Activated CD4-positive, alpha-beta T cell treated with anti-CD3 and anti-CD28 coated beads for 36 hours (primary cell): Measurements from ENCODE around the gene CARD14. TPM values are rescaled to one million over a fixed set of nuclear protein-coding genes. Genes with fewer than 3 reads are reported as not detected.
"Not testable (repeated sequence)": the region's sequence is repeated elsewhere in the genome, so short reads cannot be mapped to it uniquely, and the experiment has no call there.

Source experiments
- ATAC-seq: fragments of 200-7000 bp; cut with Tn5 transposase; one replicate; pipeline ENCODE4 v1.10.0; 2021; ENCODE audit warnings: mild to moderate bottlenecking, moderate library complexity
- CTCF ChIA-PET: fragments of 350-600 bp; sonication (Branson Sonifier 250); formaldehyde crosslinking; loops from one replicate; lab custom pipeline; 2021; ENCODE audit warnings: antibody characterized with exemption; lab: Charles Lee
- POLR2A ChIA-PET: fragments of 350-600 bp; sonication (Branson Sonifier 250); formaldehyde crosslinking; loops from one replicate; lab custom pipeline; 2021; ENCODE audit warnings: antibody characterized with exemption, inconsistent platforms; lab: Charles Lee
- DNase-seq: peaks from one replicate; pipeline ENCODE4 v3.0.0-alpha.2; 2020
- H3K27ac Mint-ChIP-seq: one replicate; pipeline ENCODE4 v1.8.0; 2021; ENCODE audit warnings: mixed read lengths
- H3K27me3 Mint-ChIP-seq: one replicate; pipeline ENCODE4 v1.8.0; 2021; ENCODE audit warnings: mixed read lengths
- H3K36me3 Mint-ChIP-seq: one replicate; pipeline ENCODE4 v1.8.0; 2021; ENCODE audit warnings: low read depth, mixed read lengths
- H3K4me1 Mint-ChIP-seq: one replicate; pipeline ENCODE4 v1.8.0; 2021; ENCODE audit warnings: mixed read lengths
- H3K4me3 Mint-ChIP-seq: one replicate; pipeline ENCODE4 v1.8.0; 2021; ENCODE audit warnings: mild to moderate bottlenecking, moderate library complexity, mixed read lengths
- H3K9me3 Mint-ChIP-seq: one replicate; pipeline ENCODE4 v1.8.0; 2021; ENCODE audit warnings: low read depth, mixed read lengths
- intact Hi-C, 2 experiments: fragments of 100-400 bp; cut with DNase I in 1 of 2; cut with micrococcal nuclease in 1 of 2; formaldehyde crosslinking; loops; one replicate each; pipeline versions ENCODE4 v1.14.2 to v1.15.1; 2022 to 2024; cut with DNase I, micrococcal nuclease
- total RNA-seq, 2 experiments: library from RNA; stranded (reverse); gene quantifications; one replicate each; pipeline ENCODE4 v1.2.3, GENCODE V29; 2021

CARD14 gene
- total RNA-seq, 2 experiments from 2014 or later, result not detected

DNA sequence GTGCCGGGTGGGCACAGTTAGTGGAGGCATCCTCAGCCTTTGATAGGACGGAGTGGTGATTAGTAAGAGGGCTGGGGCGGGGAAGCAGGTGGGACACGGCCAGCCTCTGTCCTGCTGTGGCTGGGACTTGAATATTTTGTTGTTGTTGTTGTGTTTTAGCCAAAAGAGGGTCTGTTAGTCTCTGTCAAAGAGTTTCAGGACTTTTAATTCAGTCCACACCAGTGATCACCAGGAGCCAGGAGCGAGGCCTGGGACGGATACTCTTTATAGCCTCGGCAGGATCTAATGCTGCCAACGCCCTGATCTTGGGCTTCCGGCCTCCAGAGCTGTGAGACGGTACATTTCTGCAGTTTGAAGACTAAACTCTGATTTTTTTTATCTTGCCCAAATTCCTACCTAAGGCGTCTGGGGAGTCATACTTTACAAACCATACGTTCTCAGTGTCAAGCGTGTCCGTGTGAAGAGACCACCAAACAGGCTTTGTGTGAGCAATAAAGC, 87.9 kb downstream of the CARD14 start:
- H3K9me3 Mint-ChIP-seq, result no peaks in the 10 kb centered on the region
- ATAC-seq (no peak), DNase-seq (no peak)
- peaks cover 82% of the 10 kb centered on the region for H3K4me1 Mint-ChIP-seq
- H3K27ac Mint-ChIP-seq, result peak overlapping the region; percentile 98
- peaks cover 4% of the 10 kb centered on the region for H3K36me3 Mint-ChIP-seq
- CTCF ChIA-PET, result no interaction called here
- intact Hi-C loops, result loop anchor here (1.0 to 10.0 kb wide), 5 partner anchors 38 to 635 kb away; partner anchors contain the start of gene CCDC40 (in 1 of the 2)
- peak overlapping the region; percentile 79 for H3K4me3 Mint-ChIP-seq
- H3K27me3 Mint-ChIP-seq, result no peaks in the 10 kb centered on the region
- POLR2A ChIA-PET, result no interaction called here

DNA sequence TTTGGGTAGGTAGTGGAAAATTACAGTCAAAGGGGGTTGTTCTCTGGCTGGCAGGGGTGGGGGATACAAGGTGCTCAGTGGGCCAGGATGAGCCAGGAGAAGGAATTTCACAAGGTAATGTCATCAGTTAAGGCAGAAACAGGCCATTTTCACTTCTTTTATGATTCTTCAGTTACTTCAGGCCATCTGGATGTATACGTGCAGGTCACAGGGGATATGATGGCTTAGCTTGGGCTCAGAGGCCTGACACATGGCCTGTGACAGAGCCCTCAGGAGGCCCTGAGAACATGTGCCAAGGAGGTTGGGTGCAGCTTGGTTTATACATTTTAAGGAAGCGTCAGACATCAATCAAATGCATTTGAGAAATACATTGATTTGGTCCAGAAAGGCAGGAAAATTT, 88.5 kb downstream of the CARD14 start:
- peak; percentile 21 for ATAC-seq
- H3K9me3 Mint-ChIP-seq, CTCF ChIA-PET, POLR2A ChIA-PET, H3K36me3 Mint-ChIP-seq, H3K27me3 Mint-ChIP-seq: not testable (repeated sequence)
- Mint-ChIP-seq H3K27ac (peak overlapping the region; percentile 98), H3K4me1 (peaks cover 81% of the 10 kb centered on the region), H3K4me3 (peak overlapping the region; percentile 79)
- DNase-seq, result peak; percentile 55
- intact Hi-C loops, result loop anchor here (1.0 to 10.0 kb wide), 5 partner anchors 39 to 634 kb away; partner anchors contain the start of gene CCDC40 (in 1 of the 2)

Other genes with a start within 250 kb of the CARD14 start
- 10 to 100 TPM in 1 of 2 experiments, 1 to 10 TPM in 1; 8.3 to 10.4 TPM for gene TBC1D16, start 134.2 kb upstream of the CARD14 start, total RNA-seq
- gene CCDC40, start 133.4 kb upstream of the CARD14 start, total RNA-seq, result under 1 TPM; 0.56 to 0.57 TPM
- 10 to 100 TPM; 28.4 to 32.8 TPM for gene GAA, start 68.4 kb upstream of the CARD14 start, total RNA-seq
- 100 to 1,000 TPM; 103 to 141 TPM for gene EIF4A3, start 22.9 kb upstream of the CARD14 start, total RNA-seq
- gene SGSH, start 50.3 kb downstream of the CARD14 start, total RNA-seq, result 10 to 100 TPM; 20.2 to 22.7 TPM
- gene SLC26A11, start 50.4 kb downstream of the CARD14 start, total RNA-seq, result 1 to 10 TPM; 4.7 to 4.9 TPM
- gene RNF213, start 90.8 kb downstream of the CARD14 start, total RNA-seq, result 100 to 1,000 TPM; 334 to 366 TPM
- 10 to 100 TPM; 12.3 to 13.0 TPM for gene ENDOV, start 245.1 kb downstream of the CARD14 start, total RNA-seq